ENCODE data around the gene EIF3A.
"Not testable (repeated sequence)": the region's sequence is repeated elsewhere in the genome, so short reads cannot be mapped to it uniquely, and the experiment has no call there.

The EIF3A gene

DNA sequence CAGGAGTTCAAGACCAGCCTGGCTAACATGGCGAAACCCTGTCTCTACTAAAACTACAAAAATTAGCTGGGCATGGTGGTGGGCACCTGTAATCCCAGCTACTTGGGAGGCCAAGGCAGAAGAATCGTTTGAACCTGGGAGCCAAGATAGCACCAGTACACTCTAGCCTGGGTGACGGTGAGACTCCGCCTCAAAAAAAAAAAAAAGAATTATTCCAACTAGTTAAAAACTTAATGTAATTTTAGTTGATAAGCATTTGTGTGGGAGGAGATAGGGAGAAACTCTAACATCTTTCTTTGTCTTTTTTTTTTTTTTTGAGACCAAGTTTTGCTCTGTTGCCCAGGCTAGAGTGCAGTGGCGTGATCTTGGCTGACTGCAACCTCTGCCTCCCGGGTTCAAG lies 26.5 kb upstream of the EIF3A start:
- not testable (repeated sequence) for H3K27ac Mint-ChIP-seq; H3K27me3 Mint-ChIP-seq; H3K9me3 Mint-ChIP-seq; H3K4me3 Mint-ChIP-seq; DNase-seq; ATAC-seq (replicated peaks)
- Mint-ChIP-seq H3K36me3 (peaks cover 14 to 16% of the 10 kb centered on the region in 2 donors), H3K4me1 (peaks cover 4 to 11% of the 10 kb centered on the region in 2 donors)

DNA sequence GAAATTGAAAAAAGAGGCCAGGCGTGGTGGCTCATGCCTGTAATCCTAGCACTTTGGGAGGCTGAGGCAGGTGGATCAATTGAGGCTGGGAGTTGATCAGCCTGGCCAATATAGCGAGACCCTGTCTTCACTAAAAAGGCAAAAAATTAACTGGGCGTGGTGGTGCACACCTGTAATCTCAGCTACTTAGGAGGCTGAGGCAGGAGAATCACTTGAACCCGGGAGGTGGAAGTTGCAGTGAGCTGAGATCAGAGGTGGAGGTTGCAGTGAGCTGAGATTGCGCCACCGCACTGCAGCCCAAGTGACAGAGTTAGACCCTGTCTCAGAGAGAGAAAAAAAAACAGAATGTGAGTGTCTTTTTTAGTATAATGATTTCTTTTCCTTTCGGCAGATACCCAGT lies 25.3 kb upstream of the EIF3A start:
- ATAC-seq (replicated peaks); H3K27ac Mint-ChIP-seq; H3K27me3 Mint-ChIP-seq; DNase-seq; H3K9me3 Mint-ChIP-seq: not testable (repeated sequence)
- Mint-ChIP-seq H3K36me3 (peaks cover 10 to 13% of the 10 kb centered on the region in 2 donors), H3K4me1 (peaks cover 4 to 11% of the 10 kb centered on the region in 2 donors), H3K4me3 (peak overlapping the region in 1 of 2 donors; percentile 36)

DNA sequence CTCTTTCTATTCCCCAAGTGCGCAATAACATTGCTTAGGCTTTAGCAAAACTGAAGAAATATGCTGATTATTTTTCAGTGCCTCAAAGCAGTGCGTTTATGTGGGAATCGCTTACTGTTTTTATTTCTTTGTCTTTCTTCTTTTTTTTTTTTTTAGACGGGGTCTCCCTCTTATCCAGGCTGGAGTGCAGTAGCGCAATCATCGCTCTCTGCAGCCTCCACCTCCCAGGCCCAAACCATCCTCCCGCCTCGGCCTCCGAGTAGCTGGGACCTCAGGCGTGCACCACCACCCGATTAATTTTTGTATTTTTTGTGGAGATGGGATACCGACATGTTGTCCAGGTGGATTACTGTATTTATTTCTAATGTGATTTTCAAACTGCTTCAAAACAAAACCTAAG lies 24.5 kb upstream of the EIF3A start:
- no peaks in the 10 kb centered on the region for H3K27me3 Mint-ChIP-seq
- H3K4me3 Mint-ChIP-seq: peak overlapping the region; percentile 77 to 81
- H3K9me3 Mint-ChIP-seq: no peaks in the 10 kb centered on the region
- ATAC-seq (replicated peaks) (no peak), DNase-seq (no peak)
- H3K4me1 Mint-ChIP-seq: peaks cover 4 to 11% of the 10 kb centered on the region in 2 donors
- peaks cover 8 to 12% of the 10 kb centered on the region in 2 donors for H3K36me3 Mint-ChIP-seq
- no peak overlapping the region for H3K27ac Mint-ChIP-seq

DNA sequence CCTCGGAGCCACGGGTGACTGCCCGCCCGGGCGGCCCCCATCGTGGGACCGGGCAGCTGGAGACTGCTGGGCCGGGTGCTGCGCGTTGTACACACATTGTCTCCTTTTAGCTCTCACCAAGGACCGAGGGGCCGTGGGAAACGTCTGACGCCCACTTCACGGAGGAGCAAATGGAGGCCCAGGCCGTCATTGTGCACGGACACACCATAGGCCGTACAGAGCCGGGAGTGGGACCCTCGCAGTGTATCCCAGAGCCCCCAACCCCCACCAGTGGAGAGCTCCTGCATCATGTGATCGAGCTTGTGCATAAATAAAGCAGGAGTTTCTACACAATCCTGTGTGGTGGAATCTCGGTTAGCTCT lies 24.0 kb upstream of the EIF3A start:
- ATAC-seq (replicated peaks) (peak in 1 of 2 donors; percentile 33), DNase-seq (no peak)
- Mint-ChIP-seq H3K9me3 (no peaks in the 10 kb centered on the region), H3K36me3 (peaks cover 4 to 8% of the 10 kb centered on the region in 2 donors), H3K4me1 (peaks cover 4 to 11% of the 10 kb centered on the region in 2 donors), H3K4me3 (peak overlapping the region; percentile 77 to 81), H3K27ac (peak overlapping the region; percentile 56), H3K27me3 (no peaks in the 10 kb centered on the region)

DNA sequence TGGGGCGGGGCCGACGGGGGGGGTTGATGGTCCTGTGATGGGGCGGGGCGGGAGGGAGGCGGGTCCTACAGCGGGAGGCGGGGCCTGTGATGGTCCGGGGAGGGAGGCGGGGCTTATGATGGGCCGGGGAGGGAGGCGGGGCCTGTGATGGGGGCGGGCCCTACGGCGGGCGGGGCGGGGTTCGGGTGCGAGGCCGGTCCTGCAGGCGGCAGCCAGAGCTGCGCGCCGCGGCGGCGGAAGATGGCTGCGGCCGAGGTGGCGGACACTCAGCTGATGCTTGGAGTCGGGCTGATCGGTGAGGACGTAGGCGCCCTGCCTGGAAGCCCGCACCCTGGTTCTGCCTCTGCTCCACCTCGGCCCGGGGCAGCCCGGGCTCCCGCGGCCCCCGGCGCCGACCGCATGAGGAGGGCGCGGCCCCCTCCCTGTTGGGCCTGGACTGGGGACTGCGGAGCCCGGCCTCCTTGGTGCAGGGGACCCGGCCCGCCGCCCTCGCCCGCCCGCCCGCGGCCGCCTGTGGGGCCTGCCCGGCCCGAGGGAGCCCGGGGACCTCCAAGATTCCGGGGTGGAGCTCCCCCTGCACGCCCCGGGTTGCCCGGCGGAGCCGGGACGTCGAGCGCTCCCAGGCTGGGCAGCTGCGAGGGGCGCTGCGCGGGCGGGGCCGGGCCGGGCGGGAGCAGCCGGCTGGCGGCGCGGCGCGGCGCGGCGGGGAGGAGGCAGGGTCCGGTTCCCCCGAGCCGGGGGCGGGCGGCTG lies 23.5 kb upstream of the EIF3A start, which contains the start of gene DENND10:
Gene DENND10 (plus strand): TSS at position 211 of the 751 bp plus-strand sequence. CDS start 30 bp downstream, at position 241.
- Mint-ChIP-seq H3K36me3 (peaks cover 4 to 8% of the 10 kb centered on the region in 2 donors), H3K27me3 (no peaks in the 10 kb centered on the region), H3K27ac (peak within 1 kb of the TSS; percentile 56), H3K4me3 (peak within 1 kb of the TSS; percentile 77 to 81), H3K9me3 (no peaks in the 10 kb centered on the region), H3K4me1 (peaks cover 4 to 11% of the 10 kb centered on the region in 2 donors)
- ATAC-seq (replicated peaks): peak; percentile 90 to 92
- DNase-seq: peak; percentile 67

DNA sequence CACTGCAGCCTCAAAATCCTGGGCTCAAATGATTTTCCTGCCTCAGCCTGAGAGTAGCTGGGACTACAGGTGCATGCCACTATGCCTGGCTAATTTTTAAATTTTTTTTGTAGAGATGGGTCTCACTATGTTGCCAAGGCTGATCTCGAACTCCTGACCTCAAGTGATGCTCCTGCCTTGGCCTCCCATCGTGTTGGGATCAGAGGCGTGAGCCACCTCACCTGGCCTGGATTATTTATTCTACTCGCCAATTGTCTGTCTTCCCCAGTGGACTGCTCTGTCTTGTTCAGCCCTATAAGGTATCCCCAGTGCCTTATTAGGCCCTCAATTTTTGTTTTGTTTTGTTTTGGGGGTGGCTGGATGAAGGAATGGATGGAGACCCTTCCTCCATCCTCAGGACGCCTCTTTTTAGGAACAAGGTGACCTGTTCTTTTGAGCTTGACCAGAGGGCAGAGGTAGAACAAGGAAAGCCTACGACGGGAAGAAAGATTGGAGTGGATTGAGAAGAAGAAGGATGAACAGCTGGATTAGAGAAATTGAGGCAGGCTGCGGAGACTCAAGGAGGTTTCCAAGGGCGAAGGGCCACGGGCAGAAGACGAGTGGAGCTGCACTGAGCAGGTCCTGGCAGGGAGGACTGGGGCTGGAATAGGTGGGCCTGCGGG lies 22.8 kb upstream of the EIF3A start:
- Mint-ChIP-seq H3K27ac (no peak overlapping the region), H3K4me3 (peak overlapping the region; percentile 65 to 72), H3K4me1 (peaks cover 4 to 11% of the 10 kb centered on the region in 2 donors), H3K9me3 (no peaks in the 10 kb centered on the region), H3K36me3 (peaks cover 4 to 6% of the 10 kb centered on the region in 2 donors), H3K27me3 (no peaks in the 10 kb centered on the region)
- ATAC-seq (replicated peaks): no peak
- DNase-seq: no peak

DNA sequence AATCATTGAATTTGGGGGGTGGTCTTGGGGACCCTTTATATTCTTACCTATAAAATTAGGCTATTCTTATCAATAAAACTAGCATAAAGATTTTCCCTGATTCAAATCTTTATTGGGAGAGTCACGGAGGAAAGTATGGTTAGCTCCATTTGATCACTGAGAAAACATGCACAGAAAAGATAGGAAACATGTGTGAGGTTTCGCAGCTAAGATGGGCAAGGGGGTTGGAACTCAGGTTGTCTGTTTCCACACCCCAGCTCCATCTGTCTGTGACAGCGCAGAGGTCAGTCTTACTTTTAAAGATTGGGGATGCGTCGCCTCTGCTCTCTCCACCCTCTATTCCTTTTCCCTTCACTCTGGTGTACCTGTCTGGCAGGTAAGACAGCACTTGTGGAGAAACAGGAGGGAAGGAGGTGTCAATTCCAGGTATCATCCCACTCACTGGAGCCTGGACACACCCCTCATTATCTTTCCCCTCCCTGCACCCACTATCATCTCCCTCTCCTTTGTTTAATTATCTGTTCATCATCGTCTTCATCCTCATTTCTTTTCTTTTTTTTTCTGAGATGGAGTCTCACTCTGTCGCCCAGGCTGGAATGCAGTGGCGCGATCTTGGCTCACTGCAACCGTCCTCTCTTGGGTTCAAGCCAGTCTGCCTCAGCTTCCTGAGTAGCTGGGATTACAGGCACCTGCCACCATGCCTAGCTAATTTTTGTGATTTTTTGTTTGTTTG lies 20.9 kb upstream of the EIF3A start:
- Mint-ChIP-seq H3K36me3 (no peaks in the 10 kb centered on the region), H3K27ac (peak overlapping the region; percentile 1), H3K4me3 (no peak overlapping the region), H3K27me3 (no peaks in the 10 kb centered on the region), H3K9me3 (no peaks in the 10 kb centered on the region), H3K4me1 (peaks cover 4 to 11% of the 10 kb centered on the region in 2 donors)
- DNase-seq: no peak
- no peak for ATAC-seq (replicated peaks)

DNA sequence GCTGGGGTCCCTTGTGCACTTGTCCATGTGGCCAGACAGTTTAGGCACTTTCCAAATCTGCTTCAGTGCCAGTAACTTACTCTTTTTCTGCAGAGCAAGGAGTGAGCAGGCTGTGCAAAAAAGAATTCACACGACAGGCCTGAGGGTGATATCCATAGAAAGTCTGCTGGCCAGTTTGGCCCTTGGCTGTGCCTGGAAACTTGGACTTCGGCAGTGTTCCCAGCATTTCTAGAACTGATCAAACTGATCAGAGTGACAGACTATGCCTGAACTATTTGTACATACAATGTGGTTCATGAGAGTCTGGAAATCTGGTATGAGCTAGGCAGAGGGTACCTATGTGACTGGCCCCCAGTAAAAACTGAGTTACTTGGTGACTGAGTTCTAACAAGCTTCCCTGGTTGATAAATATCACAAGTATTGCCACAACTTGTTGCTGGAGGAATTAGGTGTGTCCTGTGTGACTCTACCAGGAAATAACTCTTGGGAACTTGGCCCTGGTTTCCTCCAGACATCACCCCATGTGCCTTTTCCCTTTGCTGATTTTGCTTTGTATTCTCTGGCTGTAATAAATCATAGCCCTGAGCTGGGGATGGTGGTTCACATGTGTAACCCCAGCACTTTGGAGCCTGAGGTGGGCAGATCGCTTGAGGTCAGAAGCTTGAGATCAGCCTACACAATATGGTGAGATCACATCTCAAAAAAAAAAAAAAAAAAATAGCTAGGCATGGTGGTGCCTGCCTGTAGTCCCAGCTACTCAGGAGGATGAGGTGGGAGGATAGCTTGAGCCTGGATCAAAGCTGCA lies 20.0 kb upstream of the EIF3A start:
- DNase-seq: no peak
- Mint-ChIP-seq H3K9me3 (no peaks in the 10 kb centered on the region), H3K4me3 (no peak overlapping the region), H3K4me1 (peaks cover 4 to 11% of the 10 kb centered on the region in 2 donors), H3K36me3 (no peaks in the 10 kb centered on the region), H3K27ac (no peak overlapping the region), H3K27me3 (no peaks in the 10 kb centered on the region)
- no peak for ATAC-seq (replicated peaks)

DNA sequence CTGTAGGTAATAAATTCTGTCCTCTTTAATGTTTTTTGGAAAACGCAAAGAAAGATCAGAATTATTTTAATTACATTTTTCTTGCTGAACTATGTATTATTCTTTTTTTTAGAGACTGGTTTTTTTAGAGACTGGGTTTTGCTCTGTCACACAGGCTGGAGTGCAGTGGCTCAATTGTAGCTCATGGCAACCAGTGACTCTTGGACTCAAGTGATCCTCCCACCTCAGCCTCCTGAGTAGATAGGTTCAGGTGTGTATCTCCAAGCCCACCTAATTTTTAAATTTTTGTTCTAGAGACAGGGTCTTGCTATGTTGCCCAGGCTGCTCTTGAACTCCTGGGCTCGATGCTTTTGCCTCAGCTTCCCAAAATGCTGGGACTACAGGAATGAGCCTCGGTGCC lies 18.0 kb upstream of the EIF3A start:
- no peak for ATAC-seq (replicated peaks)
- no peaks in the 10 kb centered on the region for H3K9me3 Mint-ChIP-seq
- H3K36me3 Mint-ChIP-seq: no peaks in the 10 kb centered on the region
- H3K4me1 Mint-ChIP-seq: peaks cover 2 to 3% of the 10 kb centered on the region in 2 donors
- no peak overlapping the region for H3K4me3 Mint-ChIP-seq
- no peak for DNase-seq
- no peaks in the 10 kb centered on the region for H3K27me3 Mint-ChIP-seq
- no peak overlapping the region for H3K27ac Mint-ChIP-seq

DNA sequence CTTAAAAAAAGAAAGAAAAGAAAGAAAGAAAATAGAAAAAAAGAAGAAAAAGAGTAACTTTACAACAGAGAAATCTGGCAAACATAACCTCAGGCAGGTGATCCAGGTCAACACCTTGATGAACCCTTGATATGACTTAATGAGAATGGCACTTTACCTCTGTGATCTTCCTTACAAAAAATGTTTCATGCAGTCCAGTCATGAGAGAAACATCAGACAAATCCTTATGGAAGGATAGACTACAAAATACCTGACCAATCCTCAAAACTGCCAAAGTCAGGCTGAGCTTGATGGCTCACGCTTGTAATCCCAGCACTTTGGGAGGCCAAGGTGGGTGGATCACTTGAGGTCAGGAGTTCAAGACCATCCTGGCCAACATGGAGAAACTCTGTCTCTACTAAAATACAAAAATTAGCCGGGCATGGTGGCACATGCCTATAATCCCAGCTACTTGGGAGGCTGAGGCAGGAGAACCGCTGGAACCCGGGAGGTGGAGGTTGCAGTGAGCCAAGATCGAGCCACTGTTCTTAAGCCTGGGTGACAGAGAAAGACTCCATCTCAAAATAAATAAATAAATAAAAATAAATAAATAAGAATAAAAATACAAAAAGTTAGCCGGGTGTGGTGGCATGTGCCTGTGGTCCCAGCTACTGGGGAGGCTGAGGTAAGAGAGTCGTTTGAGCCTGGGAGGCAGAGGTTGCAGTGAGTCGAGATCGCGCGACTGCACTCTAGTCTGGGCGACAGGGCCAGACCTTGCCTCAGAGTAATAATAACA lies 16.2 kb upstream of the EIF3A start:
- not testable (repeated sequence) for H3K27ac Mint-ChIP-seq, H3K4me3 Mint-ChIP-seq

DNA sequence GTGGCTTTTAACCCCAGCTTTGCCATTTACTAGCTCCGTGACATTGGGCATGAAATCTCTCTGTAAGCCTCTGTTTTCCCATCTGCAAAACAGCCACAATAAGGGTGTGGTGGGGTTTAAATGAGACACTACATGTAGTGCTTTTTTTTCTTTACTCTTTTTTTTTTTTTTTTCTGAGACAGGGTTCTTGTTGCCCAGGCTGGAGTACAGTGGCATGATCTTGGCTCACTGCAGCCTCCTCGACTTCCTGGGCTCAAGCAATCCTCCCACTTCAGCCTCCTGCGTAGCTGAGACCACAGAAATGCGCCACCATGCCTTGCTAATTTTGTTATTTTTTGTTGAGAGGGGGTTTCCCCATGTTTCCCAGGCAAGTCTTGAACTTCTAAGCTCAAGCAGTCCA lies 15.0 kb upstream of the EIF3A start:
- Mint-ChIP-seq H3K36me3 (no peaks in the 10 kb centered on the region), H3K27ac (no peak overlapping the region), H3K4me1 (peaks cover 0 to 2% of the 10 kb centered on the region in 2 donors), H3K4me3 (no peak overlapping the region), H3K27me3 (no peaks in the 10 kb centered on the region), H3K9me3 (no peaks in the 10 kb centered on the region)
- ATAC-seq (replicated peaks) (peak in 1 of 2 donors; percentile 33), DNase-seq (no peak)

More for the DNA sequence above, 16.2 kb upstream of the EIF3A start:
- H3K4me1 Mint-ChIP-seq; H3K9me3 Mint-ChIP-seq; ATAC-seq (replicated peaks); H3K36me3 Mint-ChIP-seq; DNase-seq; H3K27me3 Mint-ChIP-seq: not testable (repeated sequence)

DNA sequence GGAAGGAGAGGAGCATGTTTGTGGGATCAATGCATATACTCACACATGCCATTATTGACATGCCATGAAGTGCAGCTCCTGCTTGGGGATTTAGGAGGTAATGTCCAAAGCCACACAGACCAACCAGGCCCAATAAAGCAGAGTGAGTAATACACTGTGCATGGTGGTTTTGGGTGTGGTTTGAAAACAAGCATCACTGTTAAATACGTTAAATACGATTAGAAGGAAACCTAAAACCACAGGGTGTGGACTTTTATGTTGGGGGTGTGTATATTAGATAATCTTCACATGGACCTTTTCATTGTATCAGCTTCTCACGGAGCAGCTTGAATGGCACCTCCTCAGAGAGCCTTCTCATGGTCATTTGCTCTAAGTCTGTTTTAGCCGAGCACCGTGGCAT lies 10.4 kb upstream of the EIF3A start:
- ATAC-seq (replicated peaks) (peak in 1 of 2 donors; percentile 69), DNase-seq (no peak)
- Mint-ChIP-seq H3K4me3 (no peak overlapping the region), H3K27ac (no peak overlapping the region), H3K36me3 (no peaks in the 10 kb centered on the region), H3K4me1 (peaks cover 0 to 18% of the 10 kb centered on the region in 2 donors), H3K9me3 (no peaks in the 10 kb centered on the region), H3K27me3 (peaks cover 0 to 4% of the 10 kb centered on the region in 2 donors)
